ENCODE measurements around the gene UBXN6.

UBXN6 gene

GRCh38 chr19:4415352-4415751, 42.2 kb downstream of the UBXN6 start:
- no peaks in the 10 kb centered on the region for H3K27me3 ChIP-seq
- no peak for DNase-seq
- H3K36me3 ChIP-seq, result peaks cover 82% of the 10 kb centered on the region
- TF ChIP-seq, protein P1, sequence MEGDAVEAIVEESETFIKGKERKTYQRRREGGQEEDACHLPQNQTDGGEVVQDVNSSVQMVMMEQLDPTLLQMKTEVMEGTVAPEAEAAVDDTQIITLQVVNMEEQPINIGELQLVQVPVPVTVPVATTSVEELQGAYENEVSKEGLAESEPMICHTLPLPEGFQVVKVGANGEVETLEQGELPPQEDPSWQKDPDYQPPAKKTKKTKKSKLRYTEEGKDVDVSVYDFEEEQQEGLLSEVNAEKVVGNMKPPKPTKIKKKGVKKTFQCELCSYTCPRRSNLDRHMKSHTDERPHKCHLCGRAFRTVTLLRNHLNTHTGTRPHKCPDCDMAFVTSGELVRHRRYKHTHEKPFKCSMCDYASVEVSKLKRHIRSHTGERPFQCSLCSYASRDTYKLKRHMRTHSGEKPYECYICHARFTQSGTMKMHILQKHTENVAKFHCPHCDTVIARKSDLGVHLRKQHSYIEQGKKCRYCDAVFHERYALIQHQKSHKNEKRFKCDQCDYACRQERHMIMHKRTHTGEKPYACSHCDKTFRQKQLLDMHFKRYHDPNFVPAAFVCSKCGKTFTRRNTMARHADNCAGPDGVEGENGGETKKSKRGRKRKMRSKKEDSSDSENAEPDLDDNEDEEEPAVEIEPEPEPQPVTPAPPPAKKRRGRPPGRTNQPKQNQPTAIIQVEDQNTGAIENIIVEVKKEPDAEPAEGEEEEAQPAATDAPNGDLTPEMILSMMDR (IDR thresholded peaks at IDR 0.05; ENCODE audit: low read depth, low read length), result no peak
- H3K4me3 ChIP-seq (ENCODE audit: low read depth, low read length), result no peak overlapping the region
- H3K4me1 ChIP-seq, result no peaks in the 10 kb centered on the region
- no peaks in the 10 kb centered on the region for H3K9me3 ChIP-seq

DNA sequence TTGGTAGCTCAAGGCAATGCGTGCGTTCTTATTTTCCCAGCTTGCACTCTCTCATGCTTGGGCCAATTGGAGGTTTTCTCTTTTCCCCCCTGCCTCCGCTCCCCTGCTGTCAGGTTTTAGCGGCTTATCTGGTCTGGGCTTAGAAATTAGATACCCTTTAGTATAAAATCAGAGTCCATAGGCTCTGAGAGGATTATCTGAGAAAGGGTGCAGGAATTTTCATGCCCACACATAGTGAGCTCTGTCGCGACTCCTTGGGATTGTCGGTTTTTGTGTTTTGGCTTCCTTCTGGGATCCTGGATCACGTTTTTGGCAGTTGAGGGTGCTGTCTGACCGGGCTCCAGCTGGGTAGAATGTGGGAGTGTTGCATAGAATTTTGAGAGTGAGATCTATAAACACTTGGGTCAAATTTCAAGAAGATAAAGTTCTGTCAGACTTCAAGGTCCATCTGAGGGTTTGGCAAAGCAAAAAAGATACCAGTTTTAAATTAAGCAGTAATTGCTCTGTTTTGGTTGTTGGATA, 42.7 kb downstream of the UBXN6 start:
- no peaks in the 10 kb centered on the region for H3K4me1 ChIP-seq
- H3K4me3 ChIP-seq (ENCODE audit: low read depth, low read length), result no peak overlapping the region
- no peaks in the 10 kb centered on the region for H3K27me3 ChIP-seq
- no peaks in the 10 kb centered on the region for H3K9me3 ChIP-seq
- H3K36me3 ChIP-seq, result peaks cover 83% of the 10 kb centered on the region
- DNase-seq, result no peak
- TF ChIP-seq, protein P1 (IDR thresholded peaks at IDR 0.05; ENCODE audit: low read depth, low read length), result no peak

DNA sequence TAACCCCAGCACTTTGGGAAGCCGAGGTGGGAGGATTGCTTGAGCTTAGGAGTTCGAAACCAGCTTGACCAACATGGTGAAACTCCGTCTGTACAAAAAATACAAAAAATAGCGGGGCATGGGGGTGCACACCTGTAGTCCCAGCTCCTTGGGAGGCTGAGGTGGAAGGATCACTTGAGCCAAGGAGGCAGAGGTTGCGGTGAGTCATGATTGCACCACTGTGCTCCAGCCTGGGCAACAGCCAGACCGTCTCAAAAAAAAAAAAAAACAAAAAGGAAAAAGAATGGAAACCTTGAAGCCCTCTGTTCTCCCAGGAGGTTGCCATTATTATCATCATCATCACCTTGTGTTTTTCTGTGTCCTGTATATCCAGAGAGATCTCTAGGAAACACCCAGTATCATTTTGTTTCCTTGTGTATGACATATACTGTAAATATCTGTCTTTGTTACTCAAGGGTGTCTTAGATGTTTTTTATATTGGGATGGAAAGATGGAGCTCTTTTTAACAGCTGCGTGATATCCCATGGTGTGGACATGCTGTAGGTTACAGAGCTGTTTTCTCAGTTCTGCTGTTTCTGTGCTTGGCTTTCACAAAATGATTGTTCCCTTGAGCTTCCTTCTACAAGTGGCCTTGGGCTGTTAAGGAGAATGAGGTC, 43.3 kb downstream of the UBXN6 start:
- Histone ChIP-seq H3K4me1 (no peaks in the 10 kb centered on the region), H3K9me3 (no peaks in the 10 kb centered on the region), H3K27me3 (no peaks in the 10 kb centered on the region), H3K36me3 (peaks cover 83% of the 10 kb centered on the region), H3K4me3 (ENCODE audit: low read depth, low read length) (no peak overlapping the region)
- DNase-seq, result no peak
- TF ChIP-seq, protein P1 (IDR thresholded peaks at IDR 0.05; ENCODE audit: low read depth, low read length), result no peak

DNA sequence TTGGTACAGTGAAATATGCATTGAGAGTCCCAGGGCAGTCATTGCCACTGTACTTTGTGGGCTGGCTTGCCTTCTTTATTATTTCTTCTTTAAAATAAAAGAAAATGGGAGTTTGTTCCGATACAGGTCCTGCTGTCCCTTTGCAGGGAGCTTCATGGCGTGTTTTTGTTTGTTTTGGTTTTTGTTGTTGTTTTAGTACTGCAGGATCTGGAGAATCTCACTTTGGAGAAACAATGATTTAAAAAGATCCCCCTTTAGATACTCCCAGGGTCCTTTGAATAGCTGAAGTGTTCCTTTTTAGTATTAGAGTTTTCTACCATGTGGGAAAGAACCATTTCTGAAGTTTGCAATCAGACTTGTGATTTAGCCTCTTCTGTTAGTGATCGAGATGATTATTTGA, 44.0 kb downstream of the UBXN6 start:
- H3K36me3 ChIP-seq, result peaks cover 87% of the 10 kb centered on the region

DNA sequence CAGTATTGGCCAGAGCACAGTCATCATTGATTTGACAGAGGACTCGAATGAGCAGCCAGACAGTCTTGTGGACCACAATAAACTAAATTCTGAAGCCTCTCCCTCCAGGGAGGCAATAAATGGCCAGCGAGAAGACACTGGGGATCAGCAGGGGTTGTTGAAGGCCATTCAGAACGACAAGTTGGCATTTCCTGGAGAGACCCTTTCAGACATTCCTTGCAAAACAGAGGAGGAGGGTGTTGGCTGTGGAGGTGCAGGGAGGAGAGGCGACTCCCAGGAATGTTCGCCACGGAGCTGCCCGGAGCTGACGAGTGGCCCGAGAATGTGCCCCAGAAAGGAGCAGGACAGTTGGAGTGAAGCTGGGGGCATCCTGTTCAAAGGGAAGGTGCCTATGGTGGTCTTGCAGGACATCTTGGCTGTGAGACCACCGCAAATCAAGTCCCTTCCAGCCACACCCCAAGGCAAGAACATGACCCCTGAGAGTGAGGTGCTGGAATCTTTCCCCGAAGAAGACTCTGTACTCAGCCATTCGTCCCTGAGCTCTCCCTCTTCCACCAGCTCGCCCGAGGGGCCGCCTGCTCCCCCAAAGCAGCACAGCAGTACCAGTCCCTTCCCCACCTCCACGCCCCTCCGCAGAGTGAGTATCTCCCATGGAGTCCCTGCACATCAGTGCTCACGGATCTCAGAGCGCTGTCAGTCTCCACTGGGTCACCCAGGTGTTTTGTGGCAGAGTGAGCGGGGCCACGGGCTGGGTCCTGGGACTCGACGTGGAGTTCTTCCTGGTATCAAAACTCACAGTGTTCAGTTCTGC, 48.3 kb downstream of the UBXN6 start:
- Histone ChIP-seq H3K27me3 (no peaks in the 10 kb centered on the region), H3K4me1 (no peaks in the 10 kb centered on the region), H3K9me3 (no peaks in the 10 kb centered on the region), H3K4me3 (ENCODE audit: low read depth, low read length) (no peak overlapping the region), H3K36me3 (peaks cover 74% of the 10 kb centered on the region)
- TF ChIP-seq, protein P1 (IDR thresholded peaks at IDR 0.05; ENCODE audit: low read depth, low read length), result no peak
- no peak for DNase-seq

More for the DNA sequence above, 44.0 kb downstream of the UBXN6 start:
- TF ChIP-seq, protein P1 (IDR thresholded peaks at IDR 0.05; ENCODE audit: low read depth, low read length), result no peak
- H3K4me1 ChIP-seq, result no peaks in the 10 kb centered on the region
- no peak overlapping the region for H3K4me3 ChIP-seq (ENCODE audit: low read depth, low read length)
- DNase-seq, result no peak
- H3K27me3 ChIP-seq, result no peaks in the 10 kb centered on the region
- no peaks in the 10 kb centered on the region for H3K9me3 ChIP-seq

DNA sequence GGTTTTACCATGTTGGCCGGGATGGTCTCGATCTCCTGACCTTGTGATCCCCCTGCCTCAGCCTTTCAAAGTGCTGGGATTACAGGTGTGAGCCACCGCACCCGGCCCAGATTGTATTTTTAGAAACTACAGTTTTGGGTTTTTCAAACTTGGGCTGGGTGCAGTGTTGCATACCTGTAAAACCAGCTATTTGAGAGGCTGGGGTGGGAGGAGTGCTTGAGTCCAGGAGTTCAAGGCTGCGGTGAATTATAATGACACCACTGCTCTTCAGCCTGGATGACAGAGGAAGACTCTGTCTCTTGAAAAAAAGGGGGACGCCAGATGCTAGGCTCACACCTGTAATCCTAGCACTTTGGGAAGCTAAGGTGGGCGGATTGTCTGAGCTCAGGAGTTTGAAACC, 51.0 kb downstream of the UBXN6 start:
- no peaks in the 10 kb centered on the region for H3K4me1 ChIP-seq
- no peaks in the 10 kb centered on the region for H3K27me3 ChIP-seq
- no peak overlapping the region for H3K4me3 ChIP-seq (ENCODE audit: low read depth, low read length)
- no peak for DNase-seq
- TF ChIP-seq, protein P1 (IDR thresholded peaks at IDR 0.05; ENCODE audit: low read depth, low read length), result no peak
- H3K36me3 ChIP-seq, result peaks cover 56% of the 10 kb centered on the region
- H3K9me3 ChIP-seq, result no peaks in the 10 kb centered on the region
